HG02870 (cell line): ENCODE data around the gene CLSTN2.

Experiments
- ATAC-seq: cut with Tn5 transposase; IDR thresholded peaks from one replicate; pipeline ENCODE4 v1.9.1; 2021; ENCODE audit warnings: mild to moderate bottlenecking, moderate library complexity; ENCODE audit not compliant: unreplicated experiment

CLSTN2 gene

GRCh38 chr3:140438736-140439470 lies 503.9 kb downstream of the CLSTN2 start:
- no peak for ATAC-seq

DNA sequence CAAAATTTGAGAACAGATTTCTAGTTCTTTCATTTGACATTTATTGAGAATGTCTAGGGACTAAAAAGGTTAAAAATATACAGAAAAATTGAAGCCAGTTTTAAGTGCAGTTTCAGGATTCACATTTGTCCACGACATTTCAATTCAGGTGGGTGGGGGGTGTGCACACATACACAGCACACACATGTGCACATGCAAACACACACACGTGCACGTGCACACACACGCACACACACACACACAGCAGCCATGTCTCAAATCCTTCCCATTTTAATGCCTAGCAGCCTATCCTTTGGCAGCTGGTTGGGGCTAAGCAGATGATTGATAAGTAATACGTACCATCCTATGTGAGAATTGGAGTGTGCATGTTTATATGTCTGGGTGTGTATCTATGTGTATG lies 504.5 kb downstream of the CLSTN2 start:
- ATAC-seq: no peak

DNA sequence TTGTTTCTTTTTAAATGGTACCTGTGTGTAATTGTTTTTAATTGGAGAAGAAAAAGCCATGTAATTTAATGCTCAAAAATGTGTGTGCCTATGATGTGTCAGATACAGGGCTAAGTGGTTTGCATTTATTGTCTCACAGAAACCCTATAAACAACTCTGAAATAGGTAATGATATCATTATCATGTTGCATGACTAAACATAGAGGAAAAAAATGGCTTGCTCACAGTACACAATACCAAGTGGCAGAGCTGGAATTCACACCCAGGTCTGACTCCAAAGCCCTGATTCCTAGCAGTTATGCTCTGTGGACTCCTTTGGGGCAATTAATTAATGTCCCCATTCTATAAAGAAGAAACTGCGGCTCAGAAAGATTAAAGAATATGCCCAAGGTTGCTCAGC lies 505.5 kb downstream of the CLSTN2 start:
- ATAC-seq: no peak

DNA sequence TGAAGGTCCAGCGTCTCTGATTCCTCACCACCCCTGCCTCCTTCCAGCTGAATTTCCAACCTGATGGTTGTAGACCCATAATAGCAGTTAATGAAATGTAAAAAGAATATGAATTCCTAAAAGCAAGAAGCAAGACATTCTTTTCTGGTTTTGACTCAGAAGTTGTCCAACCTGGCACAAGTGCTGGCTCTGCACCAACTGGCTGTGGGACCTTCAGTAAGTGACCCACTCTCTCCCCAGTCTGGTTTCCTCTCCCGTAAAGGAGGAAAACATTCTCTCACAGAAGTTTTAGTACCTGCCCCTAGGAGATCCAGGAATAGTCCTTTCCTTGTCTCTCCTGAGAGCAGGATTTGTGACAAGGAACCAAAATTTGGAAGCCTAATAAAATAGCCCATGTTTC lies 506.0 kb downstream of the CLSTN2 start:
- no peak for ATAC-seq

GRCh38 chr3:140442621-140443020 lies 507.6 kb downstream of the CLSTN2 start:
- ATAC-seq: no peak

- ATAC-seq: no peak
Observed at GRCh38 chr3:140443073-140443472, 508.1 kb downstream of the CLSTN2 start.

- ATAC-seq: no peak
Observed at GRCh38 chr3:140443806-140444205, 508.8 kb downstream of the CLSTN2 start.

- ATAC-seq: no peak
Observed at GRCh38 chr3:140446734-140447133, 511.7 kb downstream of the CLSTN2 start.

GRCh38 chr3:140447136-140447535 lies 512.2 kb downstream of the CLSTN2 start:
- ATAC-seq: no peak

DNA sequence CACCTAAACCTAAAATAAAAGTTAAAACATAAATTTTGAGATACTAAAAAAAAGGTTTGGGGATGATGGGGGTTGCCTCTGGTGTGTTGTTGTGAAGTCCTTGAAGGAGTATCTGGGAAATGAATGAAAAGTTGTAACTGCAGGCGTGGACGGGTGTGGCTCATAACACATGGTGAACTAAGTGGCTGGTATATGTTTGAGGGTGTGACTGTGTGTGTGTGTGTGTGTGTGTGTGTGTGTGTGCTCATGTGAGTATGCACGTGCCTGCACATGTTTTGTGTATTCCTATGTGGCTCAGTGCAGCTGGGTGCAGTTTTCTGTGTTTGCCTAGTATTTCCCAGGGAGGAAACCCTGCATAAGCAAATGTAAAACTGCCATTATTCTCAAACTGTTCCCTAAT lies 513.0 kb downstream of the CLSTN2 start:
- ATAC-seq: no peak

DNA sequence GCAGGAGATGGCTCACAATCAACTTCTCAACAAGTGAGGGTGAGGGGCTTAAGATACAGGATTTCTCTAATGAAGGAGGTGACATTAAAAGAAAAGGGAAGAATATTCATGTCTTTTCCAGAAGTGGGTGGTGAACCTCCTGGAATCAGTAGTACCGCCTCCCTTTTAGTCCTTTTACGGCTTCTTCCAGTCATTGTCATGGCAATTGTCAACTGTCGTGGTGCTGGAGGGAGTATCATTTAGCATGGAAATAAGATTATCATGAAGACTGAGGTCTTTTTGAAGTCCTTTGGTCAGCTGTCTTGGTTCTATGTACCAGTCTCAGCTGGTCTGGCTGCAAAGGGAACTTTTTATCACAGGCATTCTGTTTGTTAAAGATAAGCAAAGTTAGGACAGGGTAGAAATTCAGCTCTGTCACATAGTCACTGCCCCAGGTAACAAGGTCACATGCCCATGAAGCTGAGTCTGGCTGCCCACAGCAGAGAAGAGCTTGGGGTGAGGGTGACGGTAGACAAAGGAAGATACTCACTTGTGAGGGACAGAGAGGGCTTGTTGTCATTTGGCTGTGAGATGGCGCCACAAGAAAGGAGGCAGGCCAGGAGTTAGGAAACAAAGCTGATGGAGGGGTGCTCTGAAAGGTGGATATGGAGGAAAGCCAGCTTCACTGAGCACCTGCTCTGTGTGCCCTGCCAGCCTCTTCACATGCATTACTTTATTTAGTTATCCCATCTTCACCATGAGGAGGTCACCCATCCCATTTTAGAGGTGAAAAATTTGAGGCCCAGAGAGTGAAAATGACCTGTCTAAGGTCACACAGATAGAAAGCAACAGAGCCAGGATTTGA lies 514.6 kb downstream of the CLSTN2 start:
- ATAC-seq: no peak

DNA sequence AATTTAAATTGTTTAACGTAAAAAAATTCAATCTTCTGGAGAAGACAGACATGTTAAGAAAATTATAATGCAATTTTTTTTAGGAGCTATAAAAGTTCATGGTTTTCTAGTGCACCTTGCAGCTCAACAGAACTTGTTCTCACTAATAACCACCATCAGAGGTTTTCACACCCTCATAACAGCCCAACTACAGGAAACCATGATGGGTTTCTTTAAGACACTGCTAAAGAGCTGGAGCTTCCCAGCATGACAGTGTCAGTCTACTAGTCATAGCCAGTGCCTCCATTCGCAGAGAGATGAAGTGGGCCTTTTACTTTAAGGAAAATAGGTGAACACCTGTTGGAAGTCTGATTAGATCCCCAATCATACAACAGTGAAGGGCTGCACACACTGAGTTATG lies 518.8 kb downstream of the CLSTN2 start:
- no peak for ATAC-seq

DNA sequence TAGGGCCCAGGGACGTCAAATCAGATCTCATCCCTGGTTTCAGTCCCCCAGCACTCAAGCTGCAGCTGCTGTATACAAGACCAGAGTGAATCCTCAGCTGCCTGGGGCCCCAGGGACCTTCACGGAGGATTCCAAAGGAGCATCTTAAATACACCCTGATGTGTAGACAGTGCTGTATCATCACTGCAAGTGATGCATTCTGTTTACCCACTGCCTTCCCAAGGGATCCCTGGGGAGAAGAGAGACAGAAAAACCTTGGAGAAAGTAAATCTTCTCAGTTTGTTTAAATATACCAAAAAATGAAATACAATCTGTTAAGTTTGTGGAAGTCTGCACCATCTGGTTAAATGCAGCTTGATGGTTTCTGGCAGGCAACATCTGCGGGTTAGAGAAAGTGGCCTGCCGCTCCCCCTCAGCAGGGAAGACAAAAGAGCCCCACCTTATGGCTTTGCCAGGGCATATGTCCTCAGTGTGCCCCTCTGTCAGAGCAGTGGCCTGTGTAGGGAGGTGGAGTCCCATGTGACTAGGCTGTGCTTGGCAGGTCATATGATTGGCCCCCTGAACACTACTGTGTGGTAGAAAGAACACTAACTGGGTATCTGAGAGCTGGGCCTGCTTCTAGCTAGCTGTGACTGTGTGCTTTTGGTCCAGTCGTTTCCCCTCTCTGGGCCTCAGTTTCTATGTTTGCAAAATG lies 520.7 kb downstream of the CLSTN2 start:
- ATAC-seq: no peak

- ATAC-seq: no peak
Observed at GRCh38 chr3:140456974-140457373, 522.0 kb downstream of the CLSTN2 start.

GRCh38 chr3:140459462-140459861 lies 524.5 kb downstream of the CLSTN2 start:
- no peak for ATAC-seq

DNA sequence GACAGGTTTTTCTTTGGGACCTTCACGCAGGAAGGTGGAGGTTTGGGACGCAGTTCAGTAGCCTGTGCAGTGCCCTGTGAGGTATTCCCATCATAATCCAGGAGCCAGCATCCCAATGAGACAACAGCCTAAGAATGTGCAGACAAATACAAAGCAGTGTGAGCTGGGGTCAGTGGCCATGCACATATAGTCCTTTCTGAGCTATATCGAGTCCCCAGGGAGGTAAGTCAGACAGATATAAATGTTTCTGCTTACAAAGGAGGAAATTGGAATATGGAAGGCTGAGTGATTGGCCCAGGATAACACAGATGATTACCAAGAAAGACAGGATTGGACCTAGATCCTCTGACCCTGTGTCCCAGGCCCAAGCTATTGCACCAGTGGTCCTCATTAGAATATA lies 526.3 kb downstream of the CLSTN2 start:
- no peak for ATAC-seq

- no peak for ATAC-seq
Observed at GRCh38 chr3:140463355-140463754, 528.4 kb downstream of the CLSTN2 start.

DNA sequence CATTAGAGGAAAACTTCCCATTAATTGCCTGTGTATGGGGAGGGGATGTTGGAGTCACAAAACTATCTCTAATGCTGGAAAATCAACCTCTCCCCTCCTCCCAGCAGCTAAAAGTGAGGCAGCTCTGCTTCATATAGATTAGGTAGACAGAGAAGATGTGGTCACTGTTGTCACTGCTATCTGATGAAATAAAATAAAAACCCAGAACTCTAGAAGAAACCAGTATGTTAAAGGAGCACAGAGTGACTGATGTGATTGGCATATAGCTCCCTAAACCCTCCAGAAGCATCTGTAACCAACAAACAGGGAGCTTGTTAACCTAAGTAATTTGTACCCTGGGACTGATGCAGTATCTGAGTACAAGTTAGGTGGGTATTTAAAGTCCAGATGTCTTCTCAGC lies 531.0 kb downstream of the CLSTN2 start:
- ATAC-seq: no peak

- ATAC-seq: no peak
Observed at GRCh38 chr3:140466535-140466934, 531.5 kb downstream of the CLSTN2 start.

GRCh38 chr3:140467104-140467577 lies 532.2 kb downstream of the CLSTN2 start:
- ATAC-seq: no peak

DNA sequence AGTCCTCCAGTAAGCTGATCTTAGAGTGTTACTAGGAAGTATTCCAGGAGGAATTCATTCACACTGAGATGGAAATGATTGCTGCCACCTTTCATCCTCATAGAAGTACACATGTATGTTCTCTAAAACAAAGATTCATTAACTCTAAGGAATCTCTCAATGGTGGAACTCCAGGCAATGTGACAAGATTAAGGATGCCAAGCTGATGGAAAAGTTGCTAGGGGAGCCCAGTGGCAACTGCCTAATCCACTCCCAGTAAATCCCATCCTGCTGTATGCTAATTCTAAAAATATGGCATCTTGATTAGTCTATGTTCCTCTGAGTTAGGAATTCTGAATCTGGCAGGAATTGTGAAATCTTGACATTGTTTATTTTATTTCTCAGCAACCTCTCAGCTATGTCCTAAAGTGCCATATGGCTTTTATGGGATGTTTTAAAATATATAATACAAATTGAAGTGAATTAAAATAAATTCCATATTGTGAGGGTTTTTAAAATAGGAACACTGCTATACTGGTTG lies 532.9 kb downstream of the CLSTN2 start:
- ATAC-seq: no peak
